Breast epithelium (tissue), 3 donors: ENCODE measurements around the gene ST6GALNAC4.

Experiments used
- POLR2A ChIP-seq: fragments of 450-650 bp; IDR thresholded peaks from one replicate; pipeline ENCODE4 v1.6.1; 2016; ENCODE audit warnings: antibody characterized with exemption, mild to moderate bottlenecking, moderate library complexity
- POLR2AphosphoS5 ChIP-seq, 3 donors: sonication (generic); formaldehyde crosslinking; IDR thresholded peaks; one replicate each; pipeline ENCODE4 v1.6.1; 2017; ENCODE audit warnings: antibody characterized with exemption in 3 of 3
- TF ChIP-seq, protein P1 (sequence below), 3 donors: fragments of 450-650 bp; IDR thresholded peaks; one replicate each; pipeline ENCODE4 v1.5.1; 2016 to 2017; ENCODE audit warnings: antibody characterized with exemption in 3 of 3, mild to moderate bottlenecking in 3 of 3, moderate library complexity in 3 of 3

DNA sequence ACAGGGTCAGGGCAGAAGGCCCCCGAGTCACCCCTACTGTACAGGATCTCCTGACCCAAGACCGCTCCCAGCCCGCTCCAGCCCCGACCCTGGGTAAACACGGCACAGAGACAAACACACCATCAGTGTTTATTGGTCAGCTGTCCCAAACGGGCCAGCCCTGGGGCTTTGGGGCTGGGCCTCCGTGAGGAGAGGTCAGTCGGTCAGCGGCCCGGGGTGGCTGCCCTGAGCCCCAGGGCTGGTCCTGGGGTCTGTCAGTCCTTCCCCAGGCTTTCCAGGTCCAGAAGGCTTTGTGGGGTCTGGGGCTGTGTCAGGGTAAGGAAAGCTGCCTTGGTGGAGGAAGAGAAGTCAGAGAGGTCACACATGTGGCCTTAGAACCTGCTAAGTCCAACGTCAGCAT, 18.1 kb upstream of the ST6GALNAC4 start:
- no peak for TF ChIP-seq POLR2A
- TF ChIP-seq, protein P1, sequence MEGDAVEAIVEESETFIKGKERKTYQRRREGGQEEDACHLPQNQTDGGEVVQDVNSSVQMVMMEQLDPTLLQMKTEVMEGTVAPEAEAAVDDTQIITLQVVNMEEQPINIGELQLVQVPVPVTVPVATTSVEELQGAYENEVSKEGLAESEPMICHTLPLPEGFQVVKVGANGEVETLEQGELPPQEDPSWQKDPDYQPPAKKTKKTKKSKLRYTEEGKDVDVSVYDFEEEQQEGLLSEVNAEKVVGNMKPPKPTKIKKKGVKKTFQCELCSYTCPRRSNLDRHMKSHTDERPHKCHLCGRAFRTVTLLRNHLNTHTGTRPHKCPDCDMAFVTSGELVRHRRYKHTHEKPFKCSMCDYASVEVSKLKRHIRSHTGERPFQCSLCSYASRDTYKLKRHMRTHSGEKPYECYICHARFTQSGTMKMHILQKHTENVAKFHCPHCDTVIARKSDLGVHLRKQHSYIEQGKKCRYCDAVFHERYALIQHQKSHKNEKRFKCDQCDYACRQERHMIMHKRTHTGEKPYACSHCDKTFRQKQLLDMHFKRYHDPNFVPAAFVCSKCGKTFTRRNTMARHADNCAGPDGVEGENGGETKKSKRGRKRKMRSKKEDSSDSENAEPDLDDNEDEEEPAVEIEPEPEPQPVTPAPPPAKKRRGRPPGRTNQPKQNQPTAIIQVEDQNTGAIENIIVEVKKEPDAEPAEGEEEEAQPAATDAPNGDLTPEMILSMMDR (IDR thresholded peaks at IDR 0.05) = no peak
- TF ChIP-seq POLR2AphosphoS5 (IDR thresholded peaks at IDR 0.05) = no peak
